ENCODE data around the gene KCNE1.

DNA sequence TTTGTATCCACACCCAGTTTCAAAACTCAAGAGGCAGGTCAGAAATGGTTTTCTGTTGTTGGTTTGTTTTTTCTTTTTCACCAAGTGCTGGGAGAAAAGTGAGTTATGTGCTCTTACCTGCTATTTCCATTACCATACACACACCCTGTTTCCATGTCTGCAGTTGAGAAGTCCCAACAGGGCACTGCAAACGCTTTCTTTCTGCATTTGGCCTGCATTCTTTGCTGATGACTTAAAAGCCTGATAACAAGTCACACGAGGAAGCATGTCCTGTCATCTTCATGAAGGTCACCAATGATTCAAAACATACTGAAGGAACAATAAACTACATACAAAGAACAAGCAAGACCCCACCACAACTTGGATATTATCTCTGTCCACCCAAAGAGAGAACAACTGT, 24.8 kb upstream of the KCNE1 start:
- TF ChIP-seq, protein P1, sequence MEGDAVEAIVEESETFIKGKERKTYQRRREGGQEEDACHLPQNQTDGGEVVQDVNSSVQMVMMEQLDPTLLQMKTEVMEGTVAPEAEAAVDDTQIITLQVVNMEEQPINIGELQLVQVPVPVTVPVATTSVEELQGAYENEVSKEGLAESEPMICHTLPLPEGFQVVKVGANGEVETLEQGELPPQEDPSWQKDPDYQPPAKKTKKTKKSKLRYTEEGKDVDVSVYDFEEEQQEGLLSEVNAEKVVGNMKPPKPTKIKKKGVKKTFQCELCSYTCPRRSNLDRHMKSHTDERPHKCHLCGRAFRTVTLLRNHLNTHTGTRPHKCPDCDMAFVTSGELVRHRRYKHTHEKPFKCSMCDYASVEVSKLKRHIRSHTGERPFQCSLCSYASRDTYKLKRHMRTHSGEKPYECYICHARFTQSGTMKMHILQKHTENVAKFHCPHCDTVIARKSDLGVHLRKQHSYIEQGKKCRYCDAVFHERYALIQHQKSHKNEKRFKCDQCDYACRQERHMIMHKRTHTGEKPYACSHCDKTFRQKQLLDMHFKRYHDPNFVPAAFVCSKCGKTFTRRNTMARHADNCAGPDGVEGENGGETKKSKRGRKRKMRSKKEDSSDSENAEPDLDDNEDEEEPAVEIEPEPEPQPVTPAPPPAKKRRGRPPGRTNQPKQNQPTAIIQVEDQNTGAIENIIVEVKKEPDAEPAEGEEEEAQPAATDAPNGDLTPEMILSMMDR (conservative IDR thresholded peaks at IDR 0.05 in 1 of 2, IDR thresholded peaks at IDR 0.05 in 1 of 2; ENCODE audit: low read depth in 1 of 2, low read length in 2 of 2), result no peak
- no peak for TF ChIP-seq EZH2 (IDR thresholded peaks at IDR 0.05; ENCODE audit: low read length, missing control alignments)

Measured in fibroblast of lung (primary cell).